Lung (tissue), 12 donors: Measurements from ENCODE around the gene CLCN1. TPM values are rescaled to one million over a fixed set of nuclear protein-coding genes. Genes with fewer than 3 reads are reported as not detected.

ENCODE experiments used
- ATAC-seq: fragments of 200-7000 bp; cut with Tn5 transposase; one replicate; pipeline ENCODE4 v1.9.1; 2020; ENCODE audit warnings: moderate number of reproducible peaks; ENCODE audit not compliant: insufficient read depth, low FRiP score
- DNase-seq, 3 donors: peaks; one replicate each; pipeline ENCODE4 v3.0.0-alpha.2; 2013 to 2017
- H3K27ac ChIP-seq, 2 donors: one replicate each; pipeline ENCODE4 v1.5.1; 2013; ENCODE audit warnings: mild to moderate bottlenecking in 2 of 2, moderate library complexity in 2 of 2, control low read depth in 1 of 2, inconsistent platforms in 1 of 2, low read depth in 1 of 2, low read length in 1 of 2
- H3K27me3 ChIP-seq, 3 donors: one replicate each; pipeline ENCODE4 v1.5.1; 2013; ENCODE audit warnings: low read length in 2 of 3; ENCODE audit not compliant: control insufficient read depth in 3 of 3, insufficient read depth in 3 of 3
- H3K36me3 ChIP-seq, 4 donors: one replicate each; pipeline ENCODE4 v1.5.1; 2013; ENCODE audit warnings: low read length in 4 of 4, mild to moderate bottlenecking in 1 of 4, moderate library complexity in 1 of 4; ENCODE audit not compliant: control insufficient read depth in 4 of 4, insufficient read depth in 4 of 4
- H3K4me1 ChIP-seq, 5 donors: one replicate each; pipeline ENCODE4 v1.5.1; 2013; ENCODE audit warnings: low read length in 5 of 5, mild to moderate bottlenecking in 2 of 5, moderate library complexity in 1 of 5; ENCODE audit not compliant: control insufficient read depth in 5 of 5, insufficient read depth in 5 of 5
- H3K4me3 ChIP-seq: one replicate; pipeline ENCODE4 v1.5.1; 2013; ENCODE audit warnings: mild to moderate bottlenecking, control low read depth, moderate library complexity
- H3K9ac ChIP-seq, 2 donors: one replicate each; pipeline ENCODE4 v1.5.1; 2013; ENCODE audit warnings: low read length in 2 of 2, control low read depth in 1 of 2; ENCODE audit not compliant: insufficient read depth in 1 of 2
- H3K9me3 ChIP-seq, 4 donors: one replicate each; pipeline ENCODE4 v1.5.1; 2013; ENCODE audit warnings: low read length in 3 of 4, mild to moderate bottlenecking in 1 of 4, moderate library complexity in 1 of 4; ENCODE audit not compliant: control insufficient read depth in 4 of 4, insufficient read depth in 3 of 4
- CTCF ChIP-seq: IDR thresholded peaks from 2 replicates; pipeline ENCODE4 v1.5.1; 2012; ENCODE audit warnings: mild to moderate bottlenecking; ENCODE audit errors: control extremely low read depth, extremely low read depth
- WGBS, 2 donors: extraction: QIAGEN DNeasy Blood & Tissue Kit; methylation state at CpG; one replicate each; pipeline ENCODE4 v1.1.7; 2013; 5-methylcytosine and 5-hydroxymethylcytosine counted together
- polyA plus RNA-seq, 2 donors: library from polyadenylated mRNA; stranded (reverse); fragments of 200-250 nt; gene quantifications; one replicate each; pipeline ENCODE4 v1.2.1, GENCODE V29; 2013
- total RNA-seq, 2 donors: library from RNA; depleted of rRNA in 1 of 2; stranded (reverse); fragments of >200 nt in 1 of 2; gene quantifications; one replicate each; pipeline ENCODE4 v1.2.1, GENCODE V29; 2014 to 2021
- donor health status: control.
- donor health status: control.
- donor health status: Bipolar disorder and iron deficiency.
- donor health status: healthy.
- donor health status: DM: yes; HTN: yes; CAD: no.

CLCN1 gene
- total and polyA plus RNA-seq, 4 donors = 0.06 to 0.18 TPM; not detected in 2

- no peak for TF ChIP-seq CTCF
- Histone ChIP-seq H3K27ac (no peak overlapping the region), H3K27me3 (no peaks in the 10 kb centered on the region), H3K9me3 (no peaks in the 10 kb centered on the region), H3K4me3 (no peak overlapping the region), H3K36me3 (peaks cover 36 to 66% (median 47%) of the 10 kb centered on the region in 4 donors), H3K4me1 (peaks cover 0 to 4% (median 0%) of the 10 kb centered on the region in 5 donors), H3K9ac (no peak overlapping the region)
- DNase-seq (no peak), ATAC-seq (no peak)
- WGBS, 2 donors = 86 to 90% methylated on average over 6 of the region's 6 CpGs
These were observed 11.0 kb upstream of the CLCN1 start for GRCh38 chr7:143304938-143305337.

GRCh38 chr7:143305423-143306070 is 10.4 kb upstream of the CLCN1 start:
- no peak overlapping the region for H3K9ac ChIP-seq
- no peak overlapping the region for H3K4me3 ChIP-seq
- no peak overlapping the region for H3K27ac ChIP-seq
- no peaks in the 10 kb centered on the region for H3K27me3 ChIP-seq
- no peaks in the 10 kb centered on the region for H3K9me3 ChIP-seq
- ATAC-seq (peak; percentile 78), DNase-seq (peak in 1 of 3 donors; percentile 44)
- peaks cover 31 to 60% (median 41%) of the 10 kb centered on the region in 4 donors for H3K36me3 ChIP-seq
- peak; percentile 37 for TF ChIP-seq CTCF
- peaks cover 0 to 3% (median 0%) of the 10 kb centered on the region in 5 donors for H3K4me1 ChIP-seq
- WGBS, 2 donors = 66 to 67% methylated on average over 10 of the region's 10 CpGs

- Histone ChIP-seq H3K27ac (no peak overlapping the region), H3K9me3 (no peaks in the 10 kb centered on the region), H3K27me3 (no peaks in the 10 kb centered on the region), H3K4me1 (no peaks in the 10 kb centered on the region), H3K36me3 (peaks cover 14 to 36% (median 23%) of the 10 kb centered on the region in 4 donors), H3K4me3 (no peak overlapping the region), H3K9ac (no peak overlapping the region)
- WGBS, 2 donors = 96% methylated on average over 2 of the region's 2 CpGs
- ATAC-seq (no peak), DNase-seq (no peak)
- no peak for TF ChIP-seq CTCF
These were observed 7.3 kb upstream of the CLCN1 start for GRCh38 chr7:143308632-143309031.

- Histone ChIP-seq H3K36me3 (no peaks in the 10 kb centered on the region), H3K27ac (no peak overlapping the region), H3K4me1 (no peaks in the 10 kb centered on the region), H3K4me3 (no peak overlapping the region), H3K9ac (no peak overlapping the region), H3K27me3 (no peaks in the 10 kb centered on the region), H3K9me3 (no peaks in the 10 kb centered on the region)
- ATAC-seq (no peak), DNase-seq (no peak)
- TF ChIP-seq CTCF = no peak
These were observed 1.8 kb upstream of the CLCN1 start for GRCh38 chr7:143314127-143314526.
